Tibial nerve (tissue), 4 donors: ENCODE measurements around the gene INPP5K. TPM values are rescaled to one million over a fixed set of nuclear protein-coding genes. Genes with fewer than 3 reads are reported as not detected.
A peak's percentile ranks its signal among the peaks of the same experiment; 100 is the strongest.

Source experiments
- DNase-seq, 2 donors: peaks; one replicate each; pipeline ENCODE4 v3.0.0-alpha.2; 2019; ENCODE audit warnings: low spot score in 2 of 2
- H3K27ac ChIP-seq, 4 donors: fragments of 200-600 bp; sonication (generic) in 3 of 4; one replicate each; pipeline ENCODE4 v1.5.1; 2017 to 2019; ENCODE audit warnings: mild to moderate bottlenecking in 1 of 4
- H3K27me3 ChIP-seq, 2 donors: fragments of 200-600 bp; sonication (generic) in 1 of 2; one replicate each; pipeline versions ENCODE4 v1.5.1 to v1.6.0; 2017 to 2019
- H3K36me3 ChIP-seq, 3 donors: fragments of 200-600 bp; sonication (generic); one replicate each; pipeline ENCODE4 v1.5.1; 2018 to 2019
- H3K4me1 ChIP-seq, 4 donors: fragments of 200-600 bp; sonication (generic) in 3 of 4; one replicate each; pipeline ENCODE4 v1.5.1; 2017 to 2019
- H3K4me3 ChIP-seq, 4 donors: fragments of 200-600 bp; sonication (generic) in 3 of 4; one replicate each; pipeline ENCODE4 v1.5.1; 2017 to 2019; ENCODE audit warnings: mild to moderate bottlenecking in 1 of 4, moderate library complexity in 1 of 4
- H3K9me3 ChIP-seq, 4 donors: fragments of 200-600 bp; sonication (generic) in 3 of 4; one replicate each; pipeline ENCODE4 v1.5.1; 2017 to 2019
- EP300 ChIP-seq, 2 donors: sonication (generic); formaldehyde crosslinking; IDR thresholded peaks; one replicate each; pipeline ENCODE4 v1.6.1; 2017; ENCODE audit warnings: antibody characterized with exemption in 2 of 2, mild to moderate bottlenecking in 1 of 2
- POLR2A ChIP-seq, 2 donors: fragments of 450-650 bp; IDR thresholded peaks; one replicate each; pipeline ENCODE4 v1.6.1; 2017; ENCODE audit warnings: antibody characterized with exemption in 2 of 2, mild to moderate bottlenecking in 2 of 2, moderate library complexity in 2 of 2
- WGBS, 2 donors: methylation state at CpG; one replicate each; pipeline ENCODE4 v1.1.5; 2018; 5-methylcytosine and 5-hydroxymethylcytosine counted together
- total RNA-seq, 4 donors: library from RNA; depleted of rRNA; stranded (reverse); fragments of >200 nt; gene quantifications; one replicate each; pipeline ENCODE4 v1.1.0, GENCODE V29; 2016
- TF ChIP-seq, protein P1 (sequence below), 5 experiments: fragments of 200-600 bp in 3 of 5; fragments of 450-650 bp in 2 of 5; sonication (generic) in 3 of 5; IDR thresholded peaks; one replicate each; pipeline ENCODE4 v1.5.1; 2016 to 2019; ENCODE audit warnings: antibody characterized with exemption in 5 of 5, mild to moderate bottlenecking in 3 of 5, moderate library complexity in 2 of 5

The INPP5K gene
- total RNA-seq, 4 donors from 2014 or later = 67.9 to 110 (median 95.2) TPM

DNA sequence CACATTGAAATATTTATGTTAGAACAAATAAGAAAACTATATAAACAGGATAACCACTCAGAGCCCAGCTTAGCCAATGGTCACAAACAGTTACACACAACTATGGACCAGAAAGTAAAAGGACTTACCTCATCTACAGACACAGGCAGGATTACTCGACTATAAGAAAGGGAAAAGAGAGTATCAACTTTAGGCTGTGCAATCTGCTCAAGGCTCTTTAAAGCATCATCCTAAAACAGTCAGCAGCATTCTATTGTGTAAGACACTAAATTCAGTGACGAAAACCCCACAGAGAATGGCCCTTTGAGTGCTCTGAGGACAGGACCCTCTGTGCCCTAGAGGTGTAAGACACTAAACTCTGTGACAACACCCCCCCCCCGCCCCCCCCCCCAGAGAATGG, 42.0 kb upstream of the INPP5K start:
- no peak overlapping the region for H3K4me3 ChIP-seq
- DNase-seq = no peak
- no peaks in the 10 kb centered on the region for H3K27me3 ChIP-seq
- peaks cover 0 to 86% (median 57%) of the 10 kb centered on the region in 4 donors for H3K4me1 ChIP-seq
- H3K27ac ChIP-seq = peak overlapping the region in 3 of 4 donors; percentile 24 to 92 (median 80)
- no peaks in the 10 kb centered on the region for H3K9me3 ChIP-seq
- peaks cover 0 to 6% (median 0%) of the 10 kb centered on the region in 3 donors for H3K36me3 ChIP-seq
- TF ChIP-seq, protein P1, sequence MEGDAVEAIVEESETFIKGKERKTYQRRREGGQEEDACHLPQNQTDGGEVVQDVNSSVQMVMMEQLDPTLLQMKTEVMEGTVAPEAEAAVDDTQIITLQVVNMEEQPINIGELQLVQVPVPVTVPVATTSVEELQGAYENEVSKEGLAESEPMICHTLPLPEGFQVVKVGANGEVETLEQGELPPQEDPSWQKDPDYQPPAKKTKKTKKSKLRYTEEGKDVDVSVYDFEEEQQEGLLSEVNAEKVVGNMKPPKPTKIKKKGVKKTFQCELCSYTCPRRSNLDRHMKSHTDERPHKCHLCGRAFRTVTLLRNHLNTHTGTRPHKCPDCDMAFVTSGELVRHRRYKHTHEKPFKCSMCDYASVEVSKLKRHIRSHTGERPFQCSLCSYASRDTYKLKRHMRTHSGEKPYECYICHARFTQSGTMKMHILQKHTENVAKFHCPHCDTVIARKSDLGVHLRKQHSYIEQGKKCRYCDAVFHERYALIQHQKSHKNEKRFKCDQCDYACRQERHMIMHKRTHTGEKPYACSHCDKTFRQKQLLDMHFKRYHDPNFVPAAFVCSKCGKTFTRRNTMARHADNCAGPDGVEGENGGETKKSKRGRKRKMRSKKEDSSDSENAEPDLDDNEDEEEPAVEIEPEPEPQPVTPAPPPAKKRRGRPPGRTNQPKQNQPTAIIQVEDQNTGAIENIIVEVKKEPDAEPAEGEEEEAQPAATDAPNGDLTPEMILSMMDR (IDR thresholded peaks at IDR 0.05) = no peak
- TF ChIP-seq EP300 (IDR thresholded peaks at IDR 0.05) = no peak
- no peak for TF ChIP-seq POLR2A (IDR thresholded peaks at IDR 0.05)
- WGBS, 2 donors = 32 to 46% methylated on average over 2 to 3 of the region's 3 CpGs

DNA sequence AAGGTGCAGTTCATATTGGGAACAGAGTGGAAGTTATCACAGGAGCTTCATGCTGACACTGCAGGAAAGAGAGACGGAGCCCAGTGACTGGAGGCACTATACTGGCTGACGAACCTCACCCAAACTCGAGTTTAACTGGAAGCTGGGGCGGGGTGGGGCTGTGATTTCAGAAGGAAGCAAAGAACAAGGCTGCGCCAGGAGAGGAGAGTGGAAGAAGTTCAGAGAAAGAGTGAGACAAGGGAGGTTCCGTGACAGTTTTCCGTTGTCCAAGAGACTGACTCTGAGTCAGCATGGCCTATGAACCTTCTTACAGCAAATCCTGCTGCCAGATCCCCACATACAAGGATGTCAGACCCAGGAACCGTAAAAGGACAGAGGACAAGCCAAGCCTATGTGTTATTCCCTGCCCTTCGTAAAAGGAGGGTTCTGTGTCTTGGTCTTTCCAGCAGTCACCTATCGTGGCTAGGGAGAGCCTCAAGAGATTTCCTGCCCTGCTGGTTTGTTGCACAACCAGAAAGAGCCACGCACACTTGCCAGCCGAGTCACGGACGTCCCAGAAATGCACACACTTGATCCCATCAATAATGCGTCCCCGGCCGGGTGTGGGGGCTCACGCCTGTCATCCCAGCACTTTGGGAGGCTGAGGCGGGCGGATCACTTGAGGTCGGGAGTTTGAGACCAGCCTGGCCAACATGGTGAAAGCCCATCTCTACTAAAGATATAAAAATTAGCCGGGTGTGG, 41.1 kb upstream of the INPP5K start:
- no peaks in the 10 kb centered on the region for H3K9me3 ChIP-seq
- H3K27me3 ChIP-seq = no peaks in the 10 kb centered on the region
- no peak for DNase-seq
- H3K27ac ChIP-seq = peak overlapping the region in 3 of 4 donors; percentile 61 to 92 (median 80)
- peaks cover 0 to 10% (median 0%) of the 10 kb centered on the region in 3 donors for H3K36me3 ChIP-seq
- H3K4me3 ChIP-seq = no peak overlapping the region
- 72% methylated on average over 22 of the region's 22 CpGs for WGBS, 2 donors
- no peak for TF ChIP-seq EP300 (IDR thresholded peaks at IDR 0.05)
- TF ChIP-seq POLR2A (IDR thresholded peaks at IDR 0.05) = no peak
- TF ChIP-seq, protein P1 (IDR thresholded peaks at IDR 0.05) = no peak
- peaks cover 0 to 79% (median 55%) of the 10 kb centered on the region in 4 donors for H3K4me1 ChIP-seq

DNA sequence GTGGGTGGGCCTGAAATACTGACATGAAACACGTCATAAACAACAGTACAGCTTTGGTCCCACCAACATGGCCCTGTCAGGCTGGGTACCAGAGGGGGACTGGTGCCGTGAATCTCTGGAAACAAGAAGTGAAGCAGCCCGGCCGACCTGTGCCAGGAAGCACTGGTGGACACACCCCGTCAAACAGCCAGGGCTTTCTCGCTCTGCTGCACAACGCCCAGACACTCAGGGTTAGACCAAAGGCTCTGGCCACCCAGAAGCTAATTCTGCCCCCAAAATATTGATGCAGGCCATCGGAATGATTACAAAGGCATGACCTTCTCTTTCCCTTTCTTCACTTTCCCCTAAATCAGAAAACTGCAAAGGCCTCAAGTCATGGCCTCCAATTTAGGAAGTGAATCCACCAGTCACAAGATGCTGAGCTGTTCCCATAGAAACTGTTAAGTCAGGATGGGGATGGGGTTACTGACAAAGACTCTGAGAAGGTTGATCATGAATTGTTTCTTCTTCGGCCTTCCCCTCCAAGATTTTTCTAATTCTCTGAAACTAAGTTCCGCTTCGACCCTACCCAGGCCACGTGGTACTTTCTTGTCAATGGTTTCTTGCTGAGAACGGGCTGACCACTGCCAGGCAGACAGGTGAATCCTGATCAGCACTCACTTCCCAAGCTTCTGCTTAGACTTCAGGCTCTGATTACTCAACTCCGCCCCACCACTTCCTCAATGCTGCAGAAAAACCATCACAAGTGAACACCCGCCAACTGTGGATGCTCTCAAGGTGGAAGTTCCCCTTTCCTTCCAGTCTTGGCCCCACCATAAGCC, 39.4 kb upstream of the INPP5K start:
- TF ChIP-seq, protein P1 (IDR thresholded peaks at IDR 0.05) = no peak
- TF ChIP-seq POLR2A (IDR thresholded peaks at IDR 0.05) (no peak), EP300 (IDR thresholded peaks at IDR 0.05) (no peak)
- 66 to 78% methylated on average over 15 of the region's 15 CpGs for WGBS, 2 donors
- DNase-seq = no peak
- peaks cover 0 to 70% (median 47%) of the 10 kb centered on the region in 4 donors for H3K4me1 ChIP-seq
- no peak overlapping the region for H3K4me3 ChIP-seq
- H3K27me3 ChIP-seq = no peaks in the 10 kb centered on the region
- H3K36me3 ChIP-seq = peaks cover 0 to 27% (median 5%) of the 10 kb centered on the region in 3 donors
- H3K27ac ChIP-seq = peak overlapping the region in 3 of 4 donors; percentile 14 to 92 (median 49)
- H3K9me3 ChIP-seq = no peaks in the 10 kb centered on the region

DNA sequence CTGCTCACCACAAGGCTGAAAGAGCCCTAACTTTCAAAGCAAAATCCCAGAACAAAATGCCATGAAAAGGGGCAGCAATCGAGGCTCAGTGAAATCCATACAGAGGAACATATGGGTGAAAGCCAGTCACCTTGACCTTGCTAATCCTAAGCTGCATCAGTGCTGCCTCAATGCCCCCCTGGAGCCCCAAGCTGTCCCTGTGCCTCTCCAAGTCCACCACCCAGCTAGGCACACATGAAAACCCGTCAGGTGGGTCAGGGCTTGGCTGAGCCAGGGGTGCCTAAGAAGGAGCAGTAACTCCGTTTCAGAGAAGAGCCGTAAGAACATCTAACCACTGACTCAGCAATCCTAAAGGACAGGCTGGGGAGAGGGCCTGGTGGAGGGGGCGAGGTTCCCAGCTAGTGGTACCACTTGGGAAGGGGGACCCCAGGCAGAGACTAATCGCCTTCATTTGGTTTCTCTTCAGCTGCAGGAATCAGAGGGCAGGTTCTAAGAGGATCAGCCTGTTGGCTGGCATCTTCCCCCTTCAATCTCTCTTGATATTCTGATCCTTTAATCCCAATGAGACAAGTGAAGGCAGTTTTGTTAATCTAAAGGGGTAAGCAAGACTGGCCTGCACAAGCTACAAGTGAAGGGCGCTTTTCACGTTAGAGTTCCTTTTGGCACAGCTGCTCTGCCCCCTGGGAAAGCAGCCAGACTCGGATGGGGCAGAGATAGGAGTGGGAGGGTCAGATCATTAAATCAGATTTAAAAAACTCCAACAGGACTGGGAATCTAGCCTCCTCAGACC, 38.5 kb upstream of the INPP5K start:
- Histone ChIP-seq H3K27ac (peak overlapping the region in 3 of 4 donors; percentile 14 to 92 (median 49)), H3K4me1 (peaks cover 0 to 60% (median 38%) of the 10 kb centered on the region in 4 donors), H3K36me3 (peaks cover 2 to 36% (median 5%) of the 10 kb centered on the region in 3 donors), H3K27me3 (no peaks in the 10 kb centered on the region), H3K9me3 (no peaks in the 10 kb centered on the region), H3K4me3 (no peak overlapping the region)
- TF ChIP-seq, protein P1 (IDR thresholded peaks at IDR 0.05) = no peak
- TF ChIP-seq EP300 (IDR thresholded peaks at IDR 0.05) (no peak), POLR2A (IDR thresholded peaks at IDR 0.05) (no peak)
- WGBS, 2 donors = 52 to 60% methylated on average over 9 of the region's 9 CpGs
- DNase-seq = no peak
